ENCODE measurements around the gene CAMK1D. TPM values are rescaled to one million over a fixed set of nuclear protein-coding genes. Genes with fewer than 3 reads are reported as not detected.

Gene CAMK1D
- total RNA-seq, 2 donors from 2014 or later = 4.5 to 7.8 TPM

DNA sequence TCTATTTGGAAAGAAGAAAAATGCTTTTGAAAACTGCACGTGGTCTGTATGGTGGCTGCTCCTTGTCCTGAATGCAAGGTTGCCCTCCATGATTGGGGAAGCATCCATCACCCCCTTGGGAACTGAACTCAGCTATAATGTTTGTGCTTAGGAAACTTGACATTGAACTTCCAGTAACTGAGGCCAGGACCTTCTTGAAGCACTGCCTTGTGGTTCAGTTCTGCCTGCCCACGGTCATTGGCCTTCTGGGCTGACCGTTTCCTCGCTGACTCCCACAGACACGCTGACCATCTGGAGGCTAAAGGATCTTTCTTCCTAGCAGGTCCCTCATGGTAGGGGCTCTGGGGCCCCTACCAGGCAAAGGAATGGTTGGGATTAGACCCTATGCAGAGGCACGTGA is 247.8 kb downstream of the CAMK1D start:
- H3K27ac Mint-ChIP-seq = no peak overlapping the region
- TF ChIP-seq, protein P1, sequence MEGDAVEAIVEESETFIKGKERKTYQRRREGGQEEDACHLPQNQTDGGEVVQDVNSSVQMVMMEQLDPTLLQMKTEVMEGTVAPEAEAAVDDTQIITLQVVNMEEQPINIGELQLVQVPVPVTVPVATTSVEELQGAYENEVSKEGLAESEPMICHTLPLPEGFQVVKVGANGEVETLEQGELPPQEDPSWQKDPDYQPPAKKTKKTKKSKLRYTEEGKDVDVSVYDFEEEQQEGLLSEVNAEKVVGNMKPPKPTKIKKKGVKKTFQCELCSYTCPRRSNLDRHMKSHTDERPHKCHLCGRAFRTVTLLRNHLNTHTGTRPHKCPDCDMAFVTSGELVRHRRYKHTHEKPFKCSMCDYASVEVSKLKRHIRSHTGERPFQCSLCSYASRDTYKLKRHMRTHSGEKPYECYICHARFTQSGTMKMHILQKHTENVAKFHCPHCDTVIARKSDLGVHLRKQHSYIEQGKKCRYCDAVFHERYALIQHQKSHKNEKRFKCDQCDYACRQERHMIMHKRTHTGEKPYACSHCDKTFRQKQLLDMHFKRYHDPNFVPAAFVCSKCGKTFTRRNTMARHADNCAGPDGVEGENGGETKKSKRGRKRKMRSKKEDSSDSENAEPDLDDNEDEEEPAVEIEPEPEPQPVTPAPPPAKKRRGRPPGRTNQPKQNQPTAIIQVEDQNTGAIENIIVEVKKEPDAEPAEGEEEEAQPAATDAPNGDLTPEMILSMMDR (conservative IDR thresholded peaks at IDR 0.05) = no peak
- Histone ChIP-seq H3K9me3 (ENCODE audit: control insufficient read depth, low read length) (peaks cover 15% of the 10 kb centered on the region), H3K4me1 (ENCODE audit: control insufficient read depth, insufficient read depth, low read length) (peaks cover under 1% of the 10 kb centered on the region), H3K9ac (ENCODE audit: extremely low read depth, low read length, poor library complexity, severe bottlenecking) (no peak overlapping the region), H3K27ac (ENCODE audit: low read depth, low read length) (no peak overlapping the region), H3K27me3 (ENCODE audit: control insufficient read depth, insufficient read depth, low read length, poor library complexity, severe bottlenecking) (no peaks in the 10 kb centered on the region), H3K4me3 (ENCODE audit: low read length) (no peak overlapping the region), H3K36me3 (ENCODE audit: control insufficient read depth, insufficient read depth, low read length) (no peaks in the 10 kb centered on the region)
- no peak for DNase-seq
- peaks cover 26% of the 10 kb centered on the region for H3K9me3 Mint-ChIP-seq
- H3K27me3 Mint-ChIP-seq (ENCODE audit: insufficient read depth) = no peaks in the 10 kb centered on the region
- H3K4me1 Mint-ChIP-seq = peaks cover under 1% of the 10 kb centered on the region
- H3K36me3 Mint-ChIP-seq (ENCODE audit: low read depth) = no peaks in the 10 kb centered on the region
- no peak overlapping the region for H3K4me3 Mint-ChIP-seq
- WGBS, 2 experiments (ENCODE audit: insufficient coverage in 1 of 2, insufficient read length in 1 of 2) = 92 to 100% methylated on average over 4 to 6 of the region's 6 CpGs

DNA sequence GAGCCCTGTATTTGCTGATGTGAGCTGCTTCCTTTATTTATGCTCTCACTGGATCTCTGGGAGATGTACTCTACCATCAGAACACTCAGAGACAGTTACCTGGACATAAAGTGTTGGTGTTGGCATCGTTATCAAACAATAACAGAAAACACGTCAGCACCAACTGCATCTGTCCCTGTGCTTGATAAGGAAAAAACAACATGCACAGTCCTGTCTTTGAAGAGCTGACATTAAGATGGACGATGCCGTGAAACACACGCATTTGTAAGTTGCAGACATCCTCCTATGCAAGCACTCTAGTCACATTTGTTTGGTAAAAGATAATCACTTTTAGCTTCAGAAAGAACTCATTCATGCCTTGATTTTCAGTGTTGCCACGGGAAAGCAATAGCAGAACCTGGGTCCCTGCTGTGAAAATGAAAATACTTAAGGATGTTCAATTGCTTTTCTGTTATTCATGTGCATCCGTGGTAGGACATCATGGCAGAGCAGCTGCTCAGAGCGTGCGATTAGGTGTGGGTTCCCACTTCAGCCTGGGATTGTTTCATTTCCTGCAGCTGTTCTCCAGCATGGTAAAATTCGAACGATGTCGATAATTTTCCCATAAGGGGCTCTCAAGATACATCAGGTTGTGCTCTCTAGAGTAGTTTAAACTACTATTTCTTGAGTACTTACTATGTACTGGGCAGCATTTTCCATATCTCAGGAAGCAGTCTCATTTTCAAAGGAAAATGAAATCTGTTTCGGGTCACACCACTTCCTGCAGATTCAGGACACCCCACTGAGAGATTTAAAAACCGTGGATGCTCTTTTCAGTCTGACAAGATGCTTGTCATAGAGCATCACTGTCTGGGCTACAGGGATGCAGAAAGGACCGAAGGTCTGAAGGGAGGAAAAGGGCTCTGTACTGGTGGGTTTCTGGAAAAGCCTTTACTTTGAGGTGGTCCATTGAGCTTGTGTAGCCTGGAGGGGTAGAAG is 248.7 kb downstream of the CAMK1D start:
- Mint-ChIP-seq H3K27me3 (ENCODE audit: insufficient read depth) (no peaks in the 10 kb centered on the region), H3K4me3 (no peak overlapping the region), H3K9me3 (peaks cover 26% of the 10 kb centered on the region), H3K36me3 (ENCODE audit: low read depth) (no peaks in the 10 kb centered on the region), H3K4me1 (peaks cover 5% of the 10 kb centered on the region), H3K27ac (no peak overlapping the region)
- Histone ChIP-seq H3K27me3 (ENCODE audit: control insufficient read depth, insufficient read depth, low read length, poor library complexity, severe bottlenecking) (no peaks in the 10 kb centered on the region), H3K4me3 (ENCODE audit: low read length) (no peak overlapping the region), H3K9me3 (ENCODE audit: control insufficient read depth, low read length) (peaks cover 15% of the 10 kb centered on the region), H3K4me1 (ENCODE audit: control insufficient read depth, insufficient read depth, low read length) (peaks cover 3% of the 10 kb centered on the region), H3K36me3 (ENCODE audit: control insufficient read depth, insufficient read depth, low read length) (no peaks in the 10 kb centered on the region), H3K9ac (ENCODE audit: extremely low read depth, low read length, poor library complexity, severe bottlenecking) (no peak overlapping the region), H3K27ac (ENCODE audit: low read depth, low read length) (peak overlapping the region; percentile 50)
- DNase-seq = no peak
- TF ChIP-seq, protein P1 (conservative IDR thresholded peaks at IDR 0.05) = no peak
- WGBS, 2 experiments (ENCODE audit: insufficient coverage in 1 of 2, insufficient read length in 1 of 2) = 82 to 90% methylated on average over 14 to 15 of the region's 15 CpGs

DNA sequence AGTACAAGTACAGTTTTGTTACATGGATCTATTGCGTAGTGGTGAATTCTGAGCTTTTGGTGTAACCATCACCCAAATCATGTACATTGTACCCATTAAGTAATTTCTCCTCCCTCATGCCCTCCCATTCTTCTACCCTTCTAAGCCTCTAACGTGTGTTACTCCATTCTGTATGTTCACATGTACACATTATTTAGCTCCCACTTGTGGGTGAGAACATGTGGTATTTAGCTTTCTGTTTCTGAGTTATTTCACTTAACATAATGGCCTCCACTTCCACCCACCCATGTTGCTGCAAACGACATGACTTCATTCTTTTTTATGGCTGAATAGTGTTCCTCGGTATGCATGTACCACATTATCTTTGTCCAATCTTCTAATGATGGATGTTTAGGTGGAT is 251.3 kb downstream of the CAMK1D start:
- Mint-ChIP-seq H3K9me3 (peaks cover 18% of the 10 kb centered on the region), H3K4me1 (peaks cover 5% of the 10 kb centered on the region), H3K4me3 (no peak overlapping the region), H3K27me3 (ENCODE audit: insufficient read depth) (no peaks in the 10 kb centered on the region), H3K27ac (no peak overlapping the region), H3K36me3 (ENCODE audit: low read depth) (no peaks in the 10 kb centered on the region)
- no peak overlapping the region for H3K9ac ChIP-seq (ENCODE audit: extremely low read depth, low read length, poor library complexity, severe bottlenecking)
- DNase-seq = no peak
- peaks cover 12% of the 10 kb centered on the region for H3K9me3 ChIP-seq (ENCODE audit: control insufficient read depth, low read length)
- TF ChIP-seq, protein P1 (conservative IDR thresholded peaks at IDR 0.05) = no peak
- H3K27ac ChIP-seq (ENCODE audit: low read depth, low read length) = no peak overlapping the region
- WGBS, 2 experiments (ENCODE audit: insufficient coverage in 1 of 2, insufficient read length in 1 of 2) = 77 to 100% methylated on average over 1 to 4 of the region's 4 CpGs
- no peaks in the 10 kb centered on the region for H3K27me3 ChIP-seq (ENCODE audit: control insufficient read depth, insufficient read depth, low read length, poor library complexity, severe bottlenecking)
- H3K4me3 ChIP-seq (ENCODE audit: low read length) = no peak overlapping the region
- peaks cover 3% of the 10 kb centered on the region for H3K4me1 ChIP-seq (ENCODE audit: control insufficient read depth, insufficient read depth, low read length)
- H3K36me3 ChIP-seq (ENCODE audit: control insufficient read depth, insufficient read depth, low read length) = no peaks in the 10 kb centered on the region

All from endodermal cell (in vitro differentiated cells).